SHP77 (cell line): ENCODE results near the gene COPE.

Experiments used
- DNase-seq, 2 experiments: peaks; one replicate each; lab custom pipeline; 2025; lab: John Stamatoyannopoulos, UW

The COPE gene

DNA sequence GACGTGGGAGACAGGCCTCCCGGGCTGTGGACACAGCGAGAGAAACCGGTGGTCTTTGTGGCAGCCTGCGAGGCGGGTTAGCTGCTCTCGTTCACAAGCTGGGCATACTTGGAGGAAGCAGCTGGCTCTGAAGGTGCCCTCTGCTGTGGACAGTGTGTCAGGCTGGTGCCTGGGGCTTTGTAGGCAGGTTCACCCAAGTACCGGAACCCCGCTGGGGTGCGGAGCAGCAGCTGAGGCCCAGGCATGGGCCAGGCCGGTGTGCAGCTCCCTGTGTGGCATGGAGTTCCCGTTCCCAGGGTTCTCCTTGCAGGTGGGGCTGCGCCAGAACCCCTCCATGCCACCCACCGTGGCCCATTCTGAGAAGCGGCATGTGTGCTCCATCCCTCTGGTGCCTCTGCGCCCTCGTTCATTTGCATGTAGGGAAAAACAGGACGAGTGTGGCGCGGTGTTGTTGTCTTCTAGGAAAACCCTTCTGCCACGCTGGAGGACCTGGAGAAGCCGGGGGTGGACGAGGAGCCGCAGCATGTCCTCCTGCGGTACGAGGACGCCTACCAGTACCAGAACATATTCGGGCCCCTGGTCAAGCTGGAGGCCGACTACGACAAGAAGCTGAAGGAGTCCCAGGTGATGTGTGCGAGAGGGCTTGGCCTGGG is 67.4 kb downstream of the COPE start:
- no peak for DNase-seq

DNA sequence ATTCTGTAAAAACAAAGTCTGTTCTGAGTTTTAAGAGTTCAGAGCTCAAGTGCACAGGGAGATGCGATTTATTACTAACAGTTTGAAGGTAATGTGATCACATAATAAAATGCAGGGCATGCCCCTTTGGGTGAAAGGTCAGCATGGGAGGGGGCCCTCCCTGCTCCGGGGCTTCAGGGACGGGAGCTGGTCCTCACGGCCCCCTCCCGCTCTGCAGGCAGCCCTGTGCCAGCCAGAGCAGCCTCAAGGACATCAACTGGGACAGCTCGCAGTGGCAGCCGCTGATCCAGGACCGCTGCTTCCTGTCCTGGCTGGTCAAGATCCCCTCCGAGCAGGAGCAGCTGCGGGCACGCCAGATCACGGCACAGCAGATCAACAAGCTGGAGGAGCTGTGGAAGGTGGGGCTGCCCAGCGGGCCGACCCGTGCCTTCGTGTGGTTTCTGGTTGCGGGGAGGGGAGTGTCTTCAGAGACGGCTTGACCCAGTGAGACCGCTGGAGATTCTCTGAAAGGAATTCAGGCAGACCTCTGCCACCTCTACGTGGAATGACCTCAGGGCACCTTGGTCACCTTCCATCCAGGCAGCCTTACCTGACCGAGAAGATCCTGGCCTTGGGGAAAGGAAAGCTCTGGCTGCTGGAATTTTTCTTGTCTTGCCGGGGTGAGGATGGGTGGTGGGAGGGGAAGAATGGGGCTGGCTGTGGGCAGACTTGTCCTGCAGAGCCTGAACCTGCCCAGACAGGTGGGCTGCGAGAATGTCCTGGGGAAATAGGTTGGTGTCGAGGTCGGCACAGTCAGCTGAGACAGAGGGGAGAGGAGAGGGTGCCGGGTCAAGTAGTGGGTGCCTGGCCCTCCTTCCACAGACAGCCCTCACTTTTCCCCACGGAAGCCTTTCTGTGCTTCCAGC is 68.5 kb downstream of the COPE start:
- DNase-seq = no peak

DNA sequence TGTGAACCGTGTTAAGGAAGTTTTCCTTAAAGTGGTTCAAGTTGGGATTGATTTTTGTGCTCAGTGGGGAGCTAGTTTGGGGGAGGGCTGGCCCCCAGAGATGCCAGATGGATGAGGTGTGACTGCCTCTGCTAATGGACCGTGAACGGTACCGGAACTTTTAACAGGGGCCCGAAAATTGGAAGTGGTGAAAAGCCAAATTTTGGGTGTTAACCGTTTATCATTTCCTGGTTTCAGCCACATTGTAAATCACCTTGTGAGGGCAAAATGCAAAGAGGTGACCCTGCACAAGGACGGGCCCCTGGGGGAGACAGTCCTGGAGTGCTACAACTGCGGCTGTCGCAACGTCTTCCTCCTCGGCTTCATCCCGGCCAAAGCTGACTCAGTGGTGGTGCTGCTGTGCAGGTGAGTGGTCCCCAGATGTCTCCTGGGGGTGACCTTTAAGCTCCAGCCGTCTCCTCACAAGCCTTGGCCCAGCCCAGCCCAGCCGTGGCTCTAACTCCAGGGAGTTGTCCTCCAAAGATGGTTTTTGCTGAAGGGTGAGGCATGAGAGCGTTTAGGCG is 69.3 kb downstream of the COPE start:
- no peak for DNase-seq
